ENCODE data around the gene TRIM14. TPM values are rescaled to one million over a fixed set of nuclear protein-coding genes. Genes with fewer than 3 reads are reported as not detected.

The TRIM14 gene
- total RNA-seq, 1 experiment from 2014 or later = 12.5 TPM

- Mint-ChIP-seq H3K27ac (peak overlapping the region in 2 of 3 experiments; percentile 60 to 68; a peak in 3 of 7 replicates), H3K27me3 (ENCODE audit: low read depth) (peaks cover 3% of the 10 kb centered on the region; the same call in 1 of the 2 replicates), H3K9me3 (no peaks in the 10 kb centered on the region), H3K4me1 (peaks cover 37% of the 10 kb centered on the region in 2 experiments), H3K4me3 (peak overlapping the region in 1 of 2 experiments; percentile 41; a peak in 1 of 5 replicates), H3K36me3 (ENCODE audit: insufficient read depth in 1 of 3, low read depth in 3 of 3) (peaks cover 1 to 15% (median 4%) of the 10 kb centered on the region in 3 experiments; a peak in 4 of 7 replicates)
- Histone ChIP-seq H3K56ac (ENCODE audit: insufficient read length, low read depth, low read length) (no peak overlapping the region), H3K27me3 (ENCODE audit: insufficient read depth, low read length) (no peaks in the 10 kb centered on the region), H2BK5ac (ENCODE audit: insufficient read length, low read length) (no peak overlapping the region), H3K79me1 (ENCODE audit: insufficient read depth, low read depth, low read length, poor library complexity, severe bottlenecking) (no peaks in the 10 kb centered on the region), H3K79me2 (ENCODE audit: insufficient read depth, low read length) (no peaks in the 10 kb centered on the region), H3K9ac (ENCODE audit: extremely low read depth, insufficient read length, low read length) (no peak overlapping the region), H2BK120ac (ENCODE audit: low read depth, low read length, poor library complexity, severe bottlenecking) (no peak overlapping the region), H4K91ac (ENCODE audit: insufficient read length, low read depth, low read length) (no peak overlapping the region), H3K14ac (ENCODE audit: insufficient read depth, low read length) (no peak overlapping the region), H2BK15ac (ENCODE audit: low read depth, low read length) (no peak overlapping the region), H3K27ac (ENCODE audit: insufficient read length, low read depth, low read length) (no peak overlapping the region), H3T11ph (ENCODE audit: low read length) (no peak overlapping the region), H3K23ac (ENCODE audit: insufficient read length, low read depth, low read length) (no peak overlapping the region), H3K9me3 (ENCODE audit: control insufficient read depth, low read depth, low read length) (no peaks in the 10 kb centered on the region), H2BK20ac (ENCODE audit: low read depth, low read length, poor library complexity, severe bottlenecking) (no peak overlapping the region), H3K4me1 (ENCODE audit: insufficient read depth, low read length) (peaks cover 2% of the 10 kb centered on the region; the same call in 1 of the 2 replicates), H3K4ac (ENCODE audit: low read depth, low read length) (no peak overlapping the region), H4K5ac (ENCODE audit: insufficient read length, low read depth, low read length) (no peak overlapping the region), H4K8ac (replicated peaks; ENCODE audit: insufficient read length, low read depth, low read length) (no peak overlapping the region), H2AK5ac (ENCODE audit: insufficient read length, low read length) (no peak overlapping the region), H2AFZ (ENCODE audit: low read length) (no peak overlapping the region), H3K18ac (ENCODE audit: insufficient read length, low read depth, low read length) (no peak overlapping the region), H3K4me2 (ENCODE audit: insufficient read depth, insufficient read length, low read length) (no peak overlapping the region), H2BK12ac (ENCODE audit: insufficient read length, low read depth, low read length) (no peak overlapping the region), H3K23me2 (ENCODE audit: insufficient read length, low read depth, low read length, poor library complexity, severe bottlenecking) (peaks cover 4% of the 10 kb centered on the region), H4K20me1 (ENCODE audit: control insufficient read depth, insufficient read depth, insufficient read length) (no peaks in the 10 kb centered on the region)
- no peak for DNase-seq
- TF ChIP-seq CTCF (conservative IDR thresholded peaks at IDR 0.05) = no peak
- WGBS (ENCODE audit: extremely low coverage, insufficient read length, low lambda C conversion rate) = no CpG with 5 or more reads among the region's 4 CpGs
Observed at GRCh38 chr9:98094316-98094715, 24.7 kb downstream of the TRIM14 start.
